Left cardiac atrium (tissue), 4 donors: Measurements from ENCODE around the gene ANKRD40CL. TPM values are rescaled to one million over a fixed set of nuclear protein-coding genes. Genes with fewer than 3 reads are reported as not detected.

Experiments used
- ATAC-seq, 2 donors: fragments of 200-7000 bp; cut with Tn5 transposase; one replicate each; pipeline ENCODE4 v1.9.1; 2020; ENCODE audit warnings: mild to moderate bottlenecking in 2 of 2, moderate library complexity in 2 of 2
- DNase-seq: peaks from one replicate; pipeline ENCODE4 v3.0.0-alpha.2; 2020
- intact Hi-C, 2 donors: fragments of 100-400 bp; cut with DNase I; formaldehyde crosslinking; loops; one replicate each; pipeline versions ENCODE4 v1.14.1 to v1.15.1; 2022 to 2023
- total RNA-seq, 2 donors: library from RNA; stranded (reverse); fragmentation: NEBNext Ultra II Directional; extraction: Animal tissue kit (Norgen Biotek cat#: 25700); gene quantifications; one replicate each; pipeline ENCODE4 v1.2.1, GENCODE V29; 2021
- donor health status: DM: no; HTN: yes; CAD: no.
- donor health status: DM: no; HTN: yes; CAD: no; lungs with severe emphysema.
- donor health status: DM: yes; HTN: yes; CAD: no.
- donor health status: Dilated cardiomyopathy.

ANKRD40CL gene
- total RNA-seq, 2 donors from 2014 or later, result not detected

- no peak for ATAC-seq
- no peak for DNase-seq
- intact Hi-C loops, result no loop called here
These were observed 25.7 kb upstream of the ANKRD40CL start for GRCh38 chr17:50793007-50793406.

DNA sequence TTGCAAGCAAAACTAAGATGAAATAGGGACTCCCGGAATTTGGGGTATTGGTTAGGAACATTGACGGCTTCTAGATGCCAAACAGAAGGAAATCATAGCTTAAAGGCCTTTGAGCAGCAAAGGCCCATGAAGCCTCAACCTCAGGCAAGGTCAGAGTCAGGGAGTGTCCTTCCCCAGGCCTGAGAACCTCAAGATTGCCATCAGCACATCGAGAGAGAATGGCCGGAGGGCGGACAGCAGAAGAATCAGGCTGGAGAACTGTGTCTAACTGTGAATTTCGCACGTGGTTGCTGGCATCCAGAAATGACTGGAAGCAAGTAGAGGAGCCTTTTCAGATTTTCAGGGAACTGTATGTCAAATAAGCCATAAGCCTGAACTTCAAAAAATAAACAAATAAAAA lies 24.8 kb upstream of the ANKRD40CL start:
- intact Hi-C loops, result no loop called here
- no peak for DNase-seq
- no peak for ATAC-seq

- intact Hi-C loops, result no loop called here
- DNase-seq (no peak), ATAC-seq (peak; percentile 36 to 44)
These were observed 23.3 kb upstream of the ANKRD40CL start for GRCh38 chr17:50790618-50791017.

DNA sequence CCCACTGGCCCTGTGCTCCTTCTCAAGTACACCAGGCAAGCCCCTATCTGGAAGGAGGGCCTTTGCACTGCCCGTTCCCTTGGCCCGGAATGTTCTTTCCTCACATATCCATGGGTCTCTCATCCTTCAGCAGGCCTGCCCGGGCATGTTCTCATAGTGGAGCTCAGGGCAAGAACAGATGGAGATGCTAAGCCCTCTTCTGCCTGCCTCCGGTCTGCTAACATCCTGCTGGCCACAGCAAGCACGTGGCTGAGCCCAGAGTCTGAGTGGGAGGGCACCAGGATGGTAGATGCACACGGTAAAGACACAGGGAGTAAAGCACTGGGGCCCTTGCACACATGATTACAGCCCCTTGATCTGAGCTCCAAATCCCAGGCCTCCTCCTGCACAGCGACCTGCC lies 19.8 kb upstream of the ANKRD40CL start:
- intact Hi-C loops, result loop anchor here (10.0 kb wide), 1 partner anchor 168 kb away; no protein-coding TSS in a partner anchor
- DNase-seq, result no peak
- no peak for ATAC-seq

GRCh38 chr17:50785946-50786570 lies 18.7 kb upstream of the ANKRD40CL start:
- DNase-seq (no peak), ATAC-seq (peak; percentile 45 to 56)

DNA sequence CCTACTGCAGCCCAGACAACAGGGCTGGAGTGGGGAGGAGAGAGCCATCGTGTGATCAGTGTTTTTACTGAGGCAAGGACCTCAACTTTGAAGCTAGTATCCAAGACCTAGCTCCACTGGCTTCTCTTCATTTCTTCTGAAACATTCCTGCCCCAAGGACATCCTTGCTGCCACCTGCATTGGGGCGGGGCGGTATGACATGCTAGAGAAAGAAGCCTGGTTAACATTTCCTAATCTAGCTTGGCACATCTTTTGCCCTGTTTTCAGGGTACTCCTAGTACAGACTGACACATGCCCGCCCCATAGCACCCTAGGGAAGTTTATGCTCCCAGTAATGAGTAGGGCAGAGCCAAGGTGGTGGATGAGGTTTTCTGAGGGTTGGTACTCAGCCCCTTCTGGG lies 17.8 kb upstream of the ANKRD40CL start:
- no peak for ATAC-seq
- intact Hi-C loops, result loop anchor here (2.0 to 10.0 kb wide), 2 partner anchors 56 to 170 kb away; no protein-coding TSS in a partner anchor
- DNase-seq, result no peak

More at GRCh38 chr17:50785946-50786570, 18.7 kb upstream of the ANKRD40CL start:
- intact Hi-C loops, result loop anchor here (2.0 to 10.0 kb wide), 2 partner anchors 55 to 169 kb away; no protein-coding TSS in a partner anchor

DNA sequence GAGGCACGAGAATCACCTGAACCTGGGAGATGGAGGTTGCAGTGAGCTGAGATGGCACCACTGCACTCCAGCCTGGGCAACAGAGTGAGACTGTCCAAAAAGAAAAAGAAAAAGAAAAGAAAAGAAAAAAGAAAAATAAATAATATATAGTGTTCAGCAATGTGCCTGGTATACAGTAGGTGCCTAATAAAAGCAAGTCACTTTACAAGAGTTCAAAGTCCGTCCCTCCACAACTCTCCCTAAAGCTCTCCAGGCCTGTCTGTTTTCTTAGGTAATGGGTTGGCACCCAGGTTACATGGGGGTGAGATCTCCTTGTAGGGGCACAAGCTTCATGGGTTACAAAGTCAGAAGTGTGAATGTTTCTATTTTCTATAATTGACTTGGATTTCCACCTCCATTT lies 16.6 kb upstream of the ANKRD40CL start:
- DNase-seq (no peak), ATAC-seq (no peak)
- intact Hi-C loops, result loop anchor here (2.0 to 10.0 kb wide), 3 partner anchors 57 to 171 kb away; no protein-coding TSS in a partner anchor

DNA sequence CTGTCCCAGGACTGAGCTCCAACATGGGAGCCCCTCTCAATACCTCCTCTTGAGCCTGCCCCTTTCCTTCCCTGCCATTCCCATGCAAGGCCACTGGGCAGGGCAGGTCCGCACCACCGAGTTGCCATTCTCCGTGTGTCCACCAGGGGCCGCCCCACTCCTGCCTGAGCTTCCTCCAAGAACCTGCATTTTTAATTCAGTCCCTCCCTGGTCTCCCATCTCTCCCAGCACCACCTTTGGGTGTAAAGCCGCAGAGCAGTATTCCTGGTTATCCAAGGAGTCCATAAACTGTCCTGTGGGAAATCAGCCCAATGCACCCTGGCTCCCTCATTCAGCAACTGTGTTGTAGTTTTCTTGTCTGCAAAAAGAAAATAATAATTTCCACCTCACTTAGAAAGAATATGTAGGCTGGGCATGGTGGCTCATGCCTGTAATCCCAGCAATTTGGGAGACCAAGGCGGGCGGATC lies 15.9 kb upstream of the ANKRD40CL start:
- intact Hi-C loops, result loop anchor here (5.0 to 10.0 kb wide), 2 partner anchors 59 to 172 kb away; no protein-coding TSS in a partner anchor
- ATAC-seq, result peak; percentile 91
- DNase-seq, result peak; percentile 81

DNA sequence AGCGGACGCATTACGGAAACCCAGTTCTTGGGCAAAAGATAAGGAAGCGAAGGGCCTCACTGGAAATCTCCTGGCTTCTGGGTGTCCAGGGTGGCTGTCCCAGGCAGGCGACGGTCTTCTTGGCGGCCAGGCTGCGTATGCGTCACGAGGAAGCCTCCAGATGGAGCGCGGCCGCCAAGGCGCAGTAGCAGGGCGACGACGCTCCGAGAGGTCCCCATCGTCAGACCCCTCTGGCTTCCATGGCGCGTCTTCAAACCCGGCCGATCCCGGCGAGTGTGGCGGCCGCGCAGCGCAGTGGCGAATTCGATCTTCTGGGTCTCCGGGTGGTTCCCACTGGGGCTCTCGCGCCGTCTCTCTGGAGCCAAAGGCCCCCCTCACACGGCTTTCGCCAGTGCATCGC lies 13.8 kb upstream of the ANKRD40CL start:
- intact Hi-C loops, result loop anchor here (5.0 to 10.0 kb wide), 2 partner anchors 61 to 174 kb away; no protein-coding TSS in a partner anchor
- ATAC-seq, result peak in 1 of 2 donors; percentile 25

GRCh38 chr17:50779747-50780353 lies 12.5 kb upstream of the ANKRD40CL start:
- intact Hi-C loops, result loop anchor here (5.0 to 10.0 kb wide), 2 partner anchors 62 to 175 kb away; no protein-coding TSS in a partner anchor
- DNase-seq (no peak), ATAC-seq (no peak)

More for the DNA sequence above, 13.8 kb upstream of the ANKRD40CL start:
- DNase-seq, result peak; percentile 34

DNA sequence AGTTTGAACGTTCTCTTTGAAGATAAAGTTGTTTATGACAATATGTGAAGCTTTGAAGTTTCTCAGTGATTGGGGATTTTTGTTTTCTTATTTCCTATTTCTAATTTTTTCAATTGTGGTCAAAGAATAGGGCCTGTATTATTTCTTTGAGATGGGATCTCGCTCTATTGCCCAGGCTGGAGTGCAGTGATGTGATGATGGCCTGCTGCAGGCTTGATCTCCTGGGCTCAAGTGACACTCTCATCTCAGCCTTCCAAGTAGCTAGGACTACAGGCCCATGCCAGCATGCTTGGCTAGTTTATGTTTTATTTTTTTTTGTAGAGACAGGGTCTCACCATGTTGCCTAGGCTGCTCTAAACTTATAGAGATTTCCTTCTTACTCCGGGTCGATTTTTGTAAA lies 11.7 kb upstream of the ANKRD40CL start:
- intact Hi-C loops, result no loop called here
- ATAC-seq (no peak), DNase-seq (no peak)

DNA sequence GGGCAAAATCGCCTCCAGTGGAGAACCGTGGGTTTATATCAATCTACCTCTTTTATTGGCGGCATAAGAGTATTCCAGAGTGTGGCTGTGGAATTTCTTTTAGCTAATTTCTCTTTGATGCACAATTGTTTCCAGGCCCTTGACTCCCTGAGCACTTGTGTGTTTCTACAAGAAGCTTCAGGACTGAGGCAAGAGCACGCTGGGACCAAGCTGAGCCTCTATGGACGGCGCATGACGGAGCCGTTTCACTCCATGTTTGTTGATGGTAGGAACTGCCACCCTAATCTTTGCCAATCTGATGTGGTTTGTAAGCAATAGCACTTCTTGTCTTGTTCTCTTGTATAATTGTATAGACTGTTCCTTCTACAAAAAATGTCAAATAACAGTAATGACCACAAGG lies 11.2 kb upstream of the ANKRD40CL start:
- intact Hi-C loops, result no loop called here
- no peak for DNase-seq

GRCh38 chr17:50775926-50776325 lies 8.6 kb upstream of the ANKRD40CL start:
- intact Hi-C loops, result no loop called here
- no peak for ATAC-seq
- no peak for DNase-seq

More for the DNA sequence above, 11.2 kb upstream of the ANKRD40CL start:
- ATAC-seq, result no peak

GRCh38 chr17:50774225-50774803 lies 7.0 kb upstream of the ANKRD40CL start:
- DNase-seq (no peak), ATAC-seq (no peak)
- intact Hi-C loops, result no loop called here

DNA sequence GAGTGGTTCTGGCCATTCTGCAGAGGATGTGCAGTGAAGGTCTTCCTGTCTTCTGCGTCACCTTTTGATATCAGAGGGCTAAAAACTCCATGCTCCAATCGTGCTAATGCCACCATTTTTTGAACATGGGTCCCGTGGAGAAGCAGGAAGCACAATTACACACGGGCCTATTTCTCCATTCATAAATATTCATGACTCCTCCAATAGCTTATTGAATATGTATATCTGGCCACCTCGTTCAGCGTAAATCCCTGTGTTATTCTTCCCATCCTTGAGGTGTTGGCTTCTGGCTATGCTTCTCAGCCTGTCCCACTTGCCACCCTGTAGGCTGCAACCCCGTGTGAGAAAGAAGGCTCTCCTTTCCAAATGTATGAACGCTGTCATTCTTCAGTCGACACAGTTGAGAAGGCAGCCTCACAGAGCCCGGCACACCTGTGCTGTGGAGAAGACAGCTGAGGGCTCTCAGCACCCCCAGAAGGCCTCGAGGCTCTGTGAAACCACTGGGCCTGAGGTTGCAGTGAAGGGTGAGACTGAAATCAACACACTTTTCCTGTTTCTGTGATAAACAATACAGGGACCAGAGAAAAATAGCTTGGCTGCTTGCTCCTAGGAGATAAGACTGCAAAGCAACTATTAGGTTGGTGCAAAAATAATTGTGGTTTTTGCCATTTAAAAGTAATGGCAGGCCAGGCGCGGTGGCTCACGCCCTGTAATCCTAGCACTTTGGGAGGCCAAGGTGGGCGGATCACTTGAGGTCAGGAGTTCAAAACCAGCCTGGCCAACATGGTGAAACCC lies 4.9 kb upstream of the ANKRD40CL start:
- ATAC-seq (no peak), DNase-seq (no peak)
- intact Hi-C loops, result no loop called here

DNA sequence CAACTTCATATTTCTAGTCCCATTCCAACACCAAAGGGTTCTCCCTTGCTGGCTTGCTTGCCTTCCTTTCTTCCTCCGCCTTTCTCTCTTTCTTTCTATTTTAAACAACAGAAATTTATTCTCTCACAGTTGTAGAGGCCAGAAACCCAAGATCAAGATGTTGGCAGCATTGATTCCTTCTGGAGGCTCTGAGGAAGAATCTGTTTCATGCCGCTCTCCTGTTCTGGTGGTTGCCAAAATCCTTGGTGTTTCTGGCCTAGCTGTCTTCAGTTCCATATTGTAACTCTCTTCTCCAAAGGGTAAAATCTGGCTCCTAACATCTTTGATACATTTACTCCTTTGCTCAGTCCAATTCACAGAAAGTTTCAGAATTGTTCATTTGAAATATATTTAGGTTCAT lies 3.0 kb upstream of the ANKRD40CL start:
- ATAC-seq (no peak), DNase-seq (no peak)
- intact Hi-C loops, result no loop called here

- intact Hi-C loops, result no loop called here
- no peak for DNase-seq
- no peak for ATAC-seq
These were observed 2.6 kb upstream of the ANKRD40CL start for GRCh38 chr17:50769884-50770283.

- ATAC-seq (no peak), DNase-seq (no peak)
- intact Hi-C loops, result no loop called here
These were observed 1.0 kb upstream of the ANKRD40CL start for GRCh38 chr17:50768346-50768761.

- intact Hi-C loops, result no loop called here
- no peak for ATAC-seq
- DNase-seq, result no peak
These were observed 288 bp downstream of the ANKRD40CL start for GRCh38 chr17:50767030-50767429.
